ENCODE data around the gene RFX7.

RFX7 gene

GRCh38 chr15:56126409-56126808 is 117.3 kb downstream of the RFX7 start:
- DNase-seq (ENCODE audit: low read depth in 2 of 2): no peak

- no peak for DNase-seq (ENCODE audit: low read depth in 2 of 2)
Observed at GRCh38 chr15:56124391-56124790, 119.3 kb downstream of the RFX7 start.

- no peak for DNase-seq (ENCODE audit: low read depth in 2 of 2)
Observed at GRCh38 chr15:56105855-56106254, 137.8 kb downstream of the RFX7 start.

- no peak for DNase-seq (ENCODE audit: low read depth in 2 of 2)
Observed at GRCh38 chr15:56102441-56102840, 141.2 kb downstream of the RFX7 start.

- no peak for DNase-seq (ENCODE audit: low read depth in 2 of 2)
Observed at GRCh38 chr15:56099311-56099710, 144.4 kb downstream of the RFX7 start.

- DNase-seq (ENCODE audit: low read depth in 2 of 2): no peak
Observed at GRCh38 chr15:56098195-56098863, 145.3 kb downstream of the RFX7 start.

GRCh38 chr15:56095406-56095805 is 148.3 kb downstream of the RFX7 start:
- DNase-seq (ENCODE audit: low read depth in 2 of 2): no peak

GRCh38 chr15:56094171-56094570 is 149.5 kb downstream of the RFX7 start:
- no peak for DNase-seq (ENCODE audit: low read depth in 2 of 2)

- no peak for DNase-seq (ENCODE audit: low read depth in 2 of 2)
Observed at GRCh38 chr15:56088389-56088788, 155.3 kb downstream of the RFX7 start.

- DNase-seq (ENCODE audit: low read depth in 2 of 2): no peak
Observed at GRCh38 chr15:56086566-56086965, 157.1 kb downstream of the RFX7 start.

GRCh38 chr15:56082263-56082761 is 161.4 kb downstream of the RFX7 start:
- no peak for DNase-seq (ENCODE audit: low read depth in 2 of 2)

- DNase-seq (ENCODE audit: low read depth in 2 of 2): no peak
Observed at GRCh38 chr15:56077081-56077480, 166.6 kb downstream of the RFX7 start.

- no peak for DNase-seq (ENCODE audit: low read depth in 2 of 2)
Observed at GRCh38 chr15:56076640-56077039, 167.0 kb downstream of the RFX7 start.

GRCh38 chr15:56074481-56075265 is 169.0 kb downstream of the RFX7 start:
- no peak for DNase-seq (ENCODE audit: low read depth in 2 of 2)

- DNase-seq (ENCODE audit: low read depth in 2 of 2): no peak
Observed at GRCh38 chr15:56064152-56064551, 179.5 kb downstream of the RFX7 start.

- DNase-seq (ENCODE audit: low read depth in 2 of 2): no peak
Observed at GRCh38 chr15:56059716-56060115, 184.0 kb downstream of the RFX7 start.

GRCh38 chr15:56058986-56059385 is 184.7 kb downstream of the RFX7 start:
- no peak for DNase-seq (ENCODE audit: low read depth in 2 of 2)

- DNase-seq (ENCODE audit: low read depth in 2 of 2): no peak
Observed at GRCh38 chr15:56056626-56057025, 187.1 kb downstream of the RFX7 start.

- DNase-seq (ENCODE audit: low read depth in 2 of 2): no peak
Observed at GRCh38 chr15:56053046-56053400, 190.7 kb downstream of the RFX7 start.

- no peak for DNase-seq (ENCODE audit: low read depth in 2 of 2)
Observed at GRCh38 chr15:56052395-56053045, 191.2 kb downstream of the RFX7 start.

GRCh38 chr15:56051676-56052075 is 192.0 kb downstream of the RFX7 start:
- no peak for DNase-seq (ENCODE audit: low read depth in 2 of 2)

- DNase-seq (ENCODE audit: low read depth in 2 of 2): no peak
Observed at GRCh38 chr15:56049577-56049976, 194.1 kb downstream of the RFX7 start.

- DNase-seq (ENCODE audit: low read depth in 2 of 2): no peak
Observed at GRCh38 chr15:56047354-56047753, 196.3 kb downstream of the RFX7 start.
